PC-3 (cell line): ENCODE results near the gene ABAT.

Source experiments
- CTCF ChIP-seq: fragments of 300-600 bp; sonication (generic); conservative IDR thresholded peaks from 2 replicates; pipeline ENCODE4 v1.5.1; 2017; ENCODE audit warnings: antibody characterized with exemption, low read depth, mild to moderate bottlenecking, low read length
- EZH2 ChIP-seq: fragments of 300-600 bp; sonication (generic); IDR thresholded peaks from one replicate; pipeline ENCODE4 v1.6.1; 2017; ENCODE audit warnings: antibody characterized with exemption, mild to moderate bottlenecking, low read length; ENCODE audit not compliant: unreplicated experiment
- EZH2phosphoT487 ChIP-seq: fragments of 300-600 bp; sonication (generic); IDR thresholded peaks from 2 replicates; pipeline ENCODE4 v1.6.1; 2018; ENCODE audit warnings: mild to moderate bottlenecking, antibody characterized with exemption, low read length, borderline replicate concordance

- no peak for TF ChIP-seq EZH2
- no peak for TF ChIP-seq CTCF
- no peak for TF ChIP-seq EZH2phosphoT487
These were observed 56.0 kb downstream of the ABAT start for GRCh38 chr16:8730335-8730915.
